GM18907 (cell line): ENCODE results near the gene KLHL36.
"Not testable (repeated sequence)": the region's sequence is repeated elsewhere in the genome, so short reads cannot be mapped to it uniquely, and the experiment has no call there.

Experiments used
- ATAC-seq: cut with Tn5 transposase; IDR thresholded peaks from one replicate; pipeline ENCODE4 v1.9.1; 2021; ENCODE audit warnings: mild to moderate bottlenecking, moderate library complexity; ENCODE audit not compliant: unreplicated experiment

KLHL36 gene

GRCh38 chr16:84667600-84668309 lies 19.4 kb downstream of the KLHL36 start:
- ATAC-seq = no peak

GRCh38 chr16:84670063-84670462 lies 21.8 kb downstream of the KLHL36 start:
- no peak for ATAC-seq

GRCh38 chr16:84672276-84673202 lies 24.2 kb downstream of the KLHL36 start:
- ATAC-seq = peak; percentile 55

- ATAC-seq = no peak
Measured at GRCh38 chr16:84673203-84673535, 24.9 kb downstream of the KLHL36 start.

GRCh38 chr16:84673561-84673960 lies 25.2 kb downstream of the KLHL36 start:
- no peak for ATAC-seq

GRCh38 chr16:84675423-84675822 lies 27.1 kb downstream of the KLHL36 start:
- ATAC-seq = no peak

GRCh38 chr16:84675884-84676283 lies 27.6 kb downstream of the KLHL36 start:
- no peak for ATAC-seq

GRCh38 chr16:84677017-84677803 lies 28.9 kb downstream of the KLHL36 start:
- no peak for ATAC-seq

- no peak for ATAC-seq
Measured at GRCh38 chr16:84677849-84678248, 29.5 kb downstream of the KLHL36 start.

GRCh38 chr16:84678541-84678940 lies 30.2 kb downstream of the KLHL36 start:
- no peak for ATAC-seq

- no peak for ATAC-seq
Measured at GRCh38 chr16:84680165-84680842, 32.0 kb downstream of the KLHL36 start.

GRCh38 chr16:84680843-84681629 lies 32.7 kb downstream of the KLHL36 start:
- ATAC-seq = no peak

- ATAC-seq = no peak
Measured at GRCh38 chr16:84683691-84684591, 35.6 kb downstream of the KLHL36 start.

GRCh38 chr16:84684592-84684965 lies 36.3 kb downstream of the KLHL36 start:
- no peak for ATAC-seq

GRCh38 chr16:84685210-84685609 lies 36.9 kb downstream of the KLHL36 start:
- ATAC-seq = no peak

GRCh38 chr16:84686707-84687298 lies 38.5 kb downstream of the KLHL36 start:
- ATAC-seq = no peak

GRCh38 chr16:84687715-84688114 lies 39.4 kb downstream of the KLHL36 start:
- ATAC-seq = peak; percentile 80

GRCh38 chr16:84688163-84688562 lies 39.9 kb downstream of the KLHL36 start:
- ATAC-seq = not testable (repeated sequence)

GRCh38 chr16:84689111-84689510 lies 40.8 kb downstream of the KLHL36 start:
- no peak for ATAC-seq
